ENCODE results near the gene NDUFS5. TPM values are rescaled to one million over a fixed set of nuclear protein-coding genes. Genes with fewer than 3 reads are reported as not detected.
"Not testable (repeated sequence)": the region's sequence is repeated elsewhere in the genome, so short reads cannot be mapped to it uniquely, and the experiment has no call there.

NDUFS5 gene
- total RNA-seq, 2 experiments from 2014 or later: 122 to 142 TPM

GRCh38 chr1:39061951-39062350 is 35.8 kb downstream of the NDUFS5 start:
- DNase-seq (no peak), ATAC-seq (no peak)
- no peaks in the 10 kb centered on the region for H3K4me1 Mint-ChIP-seq
- no peak overlapping the region for H3K27ac Mint-ChIP-seq
- CTCF ChIA-PET: no interaction called here
- no peaks in the 10 kb centered on the region for H3K27me3 Mint-ChIP-seq
- H3K4me3 Mint-ChIP-seq: no peak overlapping the region
- H3K36me3 Mint-ChIP-seq: no peaks in the 10 kb centered on the region
- H3K9me3 Mint-ChIP-seq (ENCODE audit: low read depth): no peaks in the 10 kb centered on the region

- H3K4me1 Mint-ChIP-seq: no peaks in the 10 kb centered on the region
- CTCF ChIA-PET: no interaction called here
- no peaks in the 10 kb centered on the region for H3K9me3 Mint-ChIP-seq (ENCODE audit: low read depth)
- DNase-seq (no peak), ATAC-seq (no peak)
- no peaks in the 10 kb centered on the region for H3K36me3 Mint-ChIP-seq
- H3K27ac Mint-ChIP-seq: no peak overlapping the region
- H3K27me3 Mint-ChIP-seq: no peaks in the 10 kb centered on the region
- H3K4me3 Mint-ChIP-seq: no peak overlapping the region
Observed at GRCh38 chr1:39063191-39063590, 37.0 kb downstream of the NDUFS5 start.

- H3K27ac Mint-ChIP-seq: no peak overlapping the region
- no peak for DNase-seq
- no peaks in the 10 kb centered on the region for H3K9me3 Mint-ChIP-seq (ENCODE audit: low read depth)
- CTCF ChIA-PET: no interaction called here
- no peaks in the 10 kb centered on the region for H3K4me1 Mint-ChIP-seq
- no peaks in the 10 kb centered on the region for H3K27me3 Mint-ChIP-seq
- no peak for ATAC-seq
- no peak overlapping the region for H3K4me3 Mint-ChIP-seq
- no peaks in the 10 kb centered on the region for H3K36me3 Mint-ChIP-seq
Observed at GRCh38 chr1:39063775-39064174, 37.6 kb downstream of the NDUFS5 start.

GRCh38 chr1:39065542-39065941 is 39.4 kb downstream of the NDUFS5 start:
- ATAC-seq (no peak), DNase-seq (no peak)
- Mint-ChIP-seq H3K27me3 (no peaks in the 10 kb centered on the region), H3K9me3 (ENCODE audit: low read depth) (no peaks in the 10 kb centered on the region), H3K4me3 (no peak overlapping the region), H3K27ac (no peak overlapping the region), H3K36me3 (no peaks in the 10 kb centered on the region), H3K4me1 (no peaks in the 10 kb centered on the region)
- CTCF ChIA-PET: no interaction called here

- not testable (repeated sequence) for DNase-seq, H3K27me3 Mint-ChIP-seq
- CTCF ChIA-PET: interaction anchor here (1.7 kb wide), 1 partner anchor 15 kb away, joined by 4 read pairs; no protein-coding TSS in a partner anchor
Observed at GRCh38 chr1:39068227-39068626, 42.1 kb downstream of the NDUFS5 start.

GRCh38 chr1:39071557-39071956 is 45.4 kb downstream of the NDUFS5 start:
- H3K27me3 Mint-ChIP-seq; DNase-seq; H3K4me1 Mint-ChIP-seq; ATAC-seq; H3K27ac Mint-ChIP-seq; CTCF ChIA-PET; H3K4me3 Mint-ChIP-seq; H3K36me3 Mint-ChIP-seq; H3K9me3 Mint-ChIP-seq (ENCODE audit: low read depth): not testable (repeated sequence)

More at GRCh38 chr1:39068227-39068626, 42.1 kb downstream of the NDUFS5 start:
- H3K36me3 Mint-ChIP-seq; ATAC-seq; H3K4me3 Mint-ChIP-seq; H3K4me1 Mint-ChIP-seq; H3K27ac Mint-ChIP-seq; H3K9me3 Mint-ChIP-seq (ENCODE audit: low read depth): not testable (repeated sequence)

GRCh38 chr1:39076127-39076798 is 50.1 kb downstream of the NDUFS5 start:
- Mint-ChIP-seq H3K9me3 (ENCODE audit: low read depth) (no peaks in the 10 kb centered on the region), H3K27me3 (peaks cover 18% of the 10 kb centered on the region), H3K4me3 (no peak overlapping the region), H3K4me1 (no peaks in the 10 kb centered on the region), H3K27ac (no peak overlapping the region), H3K36me3 (no peaks in the 10 kb centered on the region)
- ATAC-seq (no peak), DNase-seq (no peak)
- CTCF ChIA-PET: interaction anchor here (1.1 to 1.3 kb wide), 2 partner anchors 16 to 23 kb away, joined by 3 read pairs; no protein-coding TSS in a partner anchor

GRCh38 chr1:39076799-39077148 is 50.6 kb downstream of the NDUFS5 start:
- DNase-seq: no peak
- no peak for ATAC-seq
- Mint-ChIP-seq H3K9me3 (ENCODE audit: low read depth) (no peaks in the 10 kb centered on the region), H3K36me3 (no peaks in the 10 kb centered on the region), H3K4me3 (no peak overlapping the region), H3K4me1 (no peaks in the 10 kb centered on the region), H3K27ac (no peak overlapping the region), H3K27me3 (peaks cover 18% of the 10 kb centered on the region)
- CTCF ChIA-PET: interaction anchor here (1.1 to 1.3 kb wide), 2 partner anchors 16 to 22 kb away, joined by 3 read pairs; no protein-coding TSS in a partner anchor

- no peak overlapping the region for H3K4me3 Mint-ChIP-seq
- no peaks in the 10 kb centered on the region for H3K4me1 Mint-ChIP-seq
- CTCF ChIA-PET: interaction anchor here (0.7 to 1.0 kb wide), 2 partner anchors 9 to 12 kb away, joined by 3 read pairs; no protein-coding TSS in a partner anchor
- no peaks in the 10 kb centered on the region for H3K9me3 Mint-ChIP-seq (ENCODE audit: low read depth)
- no peak overlapping the region for H3K27ac Mint-ChIP-seq
- ATAC-seq (no peak), DNase-seq (no peak)
- H3K27me3 Mint-ChIP-seq: peaks cover 47% of the 10 kb centered on the region
- no peaks in the 10 kb centered on the region for H3K36me3 Mint-ChIP-seq
Observed at GRCh38 chr1:39080269-39080826, 54.2 kb downstream of the NDUFS5 start.

GRCh38 chr1:39080831-39081270 is 54.7 kb downstream of the NDUFS5 start:
- Mint-ChIP-seq H3K27ac (no peak overlapping the region), H3K9me3 (ENCODE audit: low read depth) (no peaks in the 10 kb centered on the region), H3K4me1 (no peaks in the 10 kb centered on the region), H3K4me3 (no peak overlapping the region), H3K36me3 (no peaks in the 10 kb centered on the region), H3K27me3 (peaks cover 47% of the 10 kb centered on the region)
- ATAC-seq (no peak), DNase-seq (no peak)
- CTCF ChIA-PET: interaction anchor here (0.7 to 1.0 kb wide), 2 partner anchors 9 to 11 kb away, joined by 3 read pairs; no protein-coding TSS in a partner anchor

- H3K27me3 Mint-ChIP-seq: peaks cover 47% of the 10 kb centered on the region
- peaks cover 2% of the 10 kb centered on the region for H3K4me1 Mint-ChIP-seq
- ATAC-seq (peak; percentile 78), DNase-seq (no peak)
- no peak overlapping the region for H3K4me3 Mint-ChIP-seq
- H3K9me3 Mint-ChIP-seq (ENCODE audit: low read depth): no peaks in the 10 kb centered on the region
- H3K27ac Mint-ChIP-seq: no peak overlapping the region
- H3K36me3 Mint-ChIP-seq: no peaks in the 10 kb centered on the region
- CTCF ChIA-PET: no interaction called here
Observed at GRCh38 chr1:39081271-39082009, 55.3 kb downstream of the NDUFS5 start.

GRCh38 chr1:39082010-39082799 is 56.1 kb downstream of the NDUFS5 start:
- DNase-seq (no peak), ATAC-seq (no peak)
- CTCF ChIA-PET: interaction anchor here (1.3 to 2.0 kb wide), 2 partner anchors 14 to 16 kb away, joined by 4 to 6 read pairs; no protein-coding TSS in a partner anchor
- H3K9me3 Mint-ChIP-seq (ENCODE audit: low read depth): no peaks in the 10 kb centered on the region
- no peaks in the 10 kb centered on the region for H3K36me3 Mint-ChIP-seq
- H3K27ac Mint-ChIP-seq: no peak overlapping the region
- H3K27me3 Mint-ChIP-seq: peaks cover 47% of the 10 kb centered on the region
- peaks cover 9% of the 10 kb centered on the region for H3K4me1 Mint-ChIP-seq
- peak overlapping the region; percentile 21 for H3K4me3 Mint-ChIP-seq
